ENCODE measurements around the gene CEP44. TPM values are rescaled to one million over a fixed set of nuclear protein-coding genes. Genes with fewer than 3 reads are reported as not detected.

CEP44 gene
- total and polyA plus RNA-seq, 4 donors: 2.2 to 18.7 (median 6.1) TPM

- no peak for DNase-seq (ENCODE audit: low spot score)
- WGBS: 50% methylated on average over 6 of the region's 6 CpGs
- peak overlapping the region; percentile 58 to 75 for H3K27ac ChIP-seq (ENCODE audit: low read depth in 1 of 2, low read length in 2 of 2)
- peaks cover 2 to 31% (median 16%) of the 10 kb centered on the region in 4 donors for H3K4me1 ChIP-seq (ENCODE audit: control insufficient read depth in 4 of 4, insufficient read depth in 4 of 4, low read length in 3 of 4)
- no peaks in the 10 kb centered on the region for H3K27me3 ChIP-seq (ENCODE audit: control insufficient read depth in 4 of 4, insufficient read depth in 4 of 4, low read length in 3 of 4)
- H3K36me3 ChIP-seq (ENCODE audit: control insufficient read depth in 4 of 4, insufficient read depth in 3 of 4, low read depth in 1 of 4, low read length in 3 of 4): no peaks in the 10 kb centered on the region
- no peaks in the 10 kb centered on the region for H3K9me3 ChIP-seq (ENCODE audit: control insufficient read depth in 4 of 4, low read length in 3 of 4)
- H3K9ac ChIP-seq (ENCODE audit: low read depth in 1 of 2, low read length in 2 of 2): peak overlapping the region in 1 of 2 donors; percentile 1
- TF ChIP-seq YY1 (IDR thresholded peaks at IDR 0.05): peak; percentile 39
- TF ChIP-seq ATF3 (IDR thresholded peaks at IDR 0.05): peak; percentile 23
- peak; percentile 40 to 53 for TF ChIP-seq HNF4A (conservative IDR thresholded peaks at IDR 0.05)
- TF ChIP-seq SP1 (IDR thresholded peaks at IDR 0.05): peak; percentile 73
- no peak for TF ChIP-seq GABPA (IDR thresholded peaks at IDR 0.05 in 1 of 2, conservative IDR thresholded peaks at IDR 0.05 in 1 of 2)
- TF ChIP-seq REST (IDR thresholded peaks at IDR 0.05): peak; percentile 12
- peak; percentile 53 for TF ChIP-seq TAF1 (conservative IDR thresholded peaks at IDR 0.05)
- no peak for TF ChIP-seq FOXA1 (IDR thresholded peaks at IDR 0.05)
- no peak for TF ChIP-seq FOXA2 (IDR thresholded peaks at IDR 0.05)
- TF ChIP-seq ZBTB33 (IDR thresholded peaks at IDR 0.05): no peak
- TF ChIP-seq NR2F2 (IDR thresholded peaks at IDR 0.05): peak; percentile 33
- peak; percentile 45 to 62 for TF ChIP-seq RXRA (IDR thresholded peaks at IDR 0.05)
- H3K4me3 ChIP-seq (ENCODE audit: low read depth in 1 of 3, low read length in 3 of 3): peak overlapping the region in 2 of 3 donors; percentile 17 to 43
Measured at GRCh38 chr4:174262624-174263444, 20.9 kb upstream of the CEP44 start.

- no peaks in the 10 kb centered on the region for H3K36me3 ChIP-seq (ENCODE audit: control insufficient read depth in 4 of 4, insufficient read depth in 3 of 4, low read depth in 1 of 4, low read length in 3 of 4)
- WGBS: 80% methylated on average over 3 of the region's 3 CpGs
- H3K4me3 ChIP-seq (ENCODE audit: low read depth in 1 of 3, low read length in 3 of 3): no peak overlapping the region
- no peaks in the 10 kb centered on the region for H3K27me3 ChIP-seq (ENCODE audit: control insufficient read depth in 4 of 4, insufficient read depth in 4 of 4, low read length in 3 of 4)
- no peak for DNase-seq (ENCODE audit: low spot score)
- H3K9ac ChIP-seq (ENCODE audit: low read depth in 1 of 2, low read length in 2 of 2): peak overlapping the region in 1 of 2 donors; percentile 1
- H3K9me3 ChIP-seq (ENCODE audit: control insufficient read depth in 4 of 4, low read length in 3 of 4): no peaks in the 10 kb centered on the region
- peak overlapping the region; percentile 58 to 75 for H3K27ac ChIP-seq (ENCODE audit: low read depth in 1 of 2, low read length in 2 of 2)
- TF ChIP-seq ATF3 (IDR thresholded peaks at IDR 0.05) (no peak), EGR1 (IDR thresholded peaks at IDR 0.05; ENCODE audit: low read depth in 2 of 2) (no peak), TAF1 (conservative IDR thresholded peaks at IDR 0.05) (no peak), JUND (IDR thresholded peaks at IDR 0.05) (no peak)
- H3K4me1 ChIP-seq (ENCODE audit: control insufficient read depth in 4 of 4, insufficient read depth in 4 of 4, low read length in 3 of 4): peaks cover 2 to 33% (median 16%) of the 10 kb centered on the region in 4 donors
Measured at GRCh38 chr4:174263445-174263736, 20.3 kb upstream of the CEP44 start.

Measured in liver (tissue), 9 donors.